Peyer's patch (tissue), 4 donors: ENCODE measurements around the gene RPP14.

Source experiments
- CTCF ChIP-seq, 6 experiments: fragments of 450-650 bp in 4 of 6; fragments of 200-600 bp in 2 of 6; sonication (generic) in 1 of 6; IDR thresholded peaks; one replicate each; pipeline ENCODE4 v1.5.1; 2017 to 2019; ENCODE audit warnings: antibody characterized with exemption in 6 of 6, mild to moderate bottlenecking in 3 of 6, moderate library complexity in 1 of 6
- POLR2A ChIP-seq, 2 donors: fragments of 450-650 bp; IDR thresholded peaks; one replicate each; pipeline ENCODE4 v1.5.1; 2017; ENCODE audit warnings: antibody characterized with exemption in 2 of 2, mild to moderate bottlenecking in 2 of 2, moderate library complexity in 2 of 2

- TF ChIP-seq CTCF (IDR thresholded peaks at IDR 0.05) = no peak
- TF ChIP-seq POLR2A (IDR thresholded peaks at IDR 0.05) = no peak
Measured at GRCh38 chr3:58292866-58293265, 13.2 kb upstream of the RPP14 start.
